K562 (cell line): Measurements from ENCODE around the gene VASH1. TPM values are rescaled to one million over a fixed set of nuclear protein-coding genes. Genes with fewer than 3 reads are reported as not detected.

Source experiments
- ATAC-seq: fragments of 200-7000 bp; cut with Tn5 transposase; 3 replicates; pipeline ENCODE4 v1.9.1; 2020; ENCODE audit warnings: moderate library complexity
- BruUV-seq: library from RNA; stranded (reverse); fragments of 400-500 nt; replicated peaks from 2 replicates; lab custom pipeline; 2021; lab: Mats Ljungman, UMichigan
- CTCF ChIA-PET: fragments of 300-600 bp; formaldehyde crosslinking; extraction: SDS; loops from one replicate; lab custom pipeline; 2021; ENCODE audit warnings: low intra/inter-chr PET ratio; lab: Yijun Ruan, JAX
- POLR2A ChIA-PET: fragments of 300-600, 350-650 bp; sonication (Branson Sonifier 250); formaldehyde crosslinking; extraction: SDS; loops from one replicate; lab custom pipeline; 2021; ENCODE audit warnings: antibody characterized with exemption, inconsistent platforms; lab: Yijun Ruan, JAX
- DNase-seq, 4 experiments: peaks; one replicate each; pipeline versions ENCODE4 v3.0.0 to v3.0.0-alpha.2; 2011 to 2018; ENCODE audit warnings: low spot score in 3 of 4, mixed read lengths in 3 of 4; ENCODE audit errors: extremely low read depth in 1 of 4
- FAIRE-seq: peaks from 2 replicates; lab custom pipeline; 2011; peaks lifted over from hg19 to GRCh38; lab: Jason Lieb, UNC
- H2AFZ ChIP-seq: 2 replicates; pipeline ENCODE4 v1.6.0; 2011; ENCODE audit warnings: low read depth, low read length, control low read depth, inconsistent platforms
- H3K27ac ChIP-seq: fragments of 200-600 bp; 3 replicates; pipeline ENCODE4 v1.8.0; 2011; ENCODE audit warnings: low read depth, mild to moderate bottlenecking, control low read depth, inconsistent platforms, low read length, moderate library complexity, mixed read lengths; ENCODE audit errors: extremely low read depth
- H3K27me3 ChIP-seq, 2 experiments: fragments of 300-600 bp in 1 of 2; 2 replicates in 1 of 2; 3 replicates in 1 of 2; pipeline versions ENCODE4 v1.6.0 to v1.8.0; 2011; ENCODE audit warnings: inconsistent platforms in 2 of 2, low read length in 2 of 2, mild to moderate bottlenecking in 1 of 2, mixed read lengths in 1 of 2, moderate library complexity in 1 of 2; ENCODE audit not compliant: control insufficient read depth in 2 of 2, insufficient read depth in 2 of 2
- H3K36me3 ChIP-seq: fragments of 300-600 bp; 3 replicates; pipeline ENCODE4 v1.8.0; 2011; ENCODE audit warnings: mild to moderate bottlenecking, low read length, inconsistent platforms; ENCODE audit not compliant: control insufficient read depth, insufficient read depth
- H3K4me1 ChIP-seq, 2 experiments: fragments of 200-600 bp in 1 of 2; replicated peaks in 1 of 2; 2 replicates in 1 of 2; 3 replicates in 1 of 2; pipeline versions ENCODE4 v1.5.1 to v1.8.0; 2011; ENCODE audit warnings: inconsistent platforms in 2 of 2, low read length in 2 of 2, mild to moderate bottlenecking in 1 of 2, mixed read lengths in 1 of 2, moderate library complexity in 1 of 2; ENCODE audit not compliant: control insufficient read depth in 2 of 2, insufficient read depth in 2 of 2
- H3K4me2 ChIP-seq: 2 replicates; pipeline ENCODE4 v1.6.1; 2011; ENCODE audit warnings: low read length, control low read depth, inconsistent platforms, mixed read lengths; ENCODE audit not compliant: insufficient read depth
- H3K4me3 ChIP-seq: fragments of 200-600 bp; sonication (generic), shearing (Covaris generic); 2 replicates; pipeline ENCODE4 v1.5.1; 2016; ENCODE audit warnings: control low read depth, inconsistent platforms
- H3K79me2 ChIP-seq: fragments of 200-600 bp; 3 replicates; pipeline ENCODE4 v1.8.0; 2011; ENCODE audit warnings: low read length, inconsistent platforms; ENCODE audit not compliant: control insufficient read depth, insufficient read depth
- H3K9ac ChIP-seq, 2 experiments: 2 replicates each; pipeline versions ENCODE4 v1.6.0 to v1.6.1; 2011; ENCODE audit warnings: low read depth in 2 of 2, low read length in 2 of 2, control low read depth in 1 of 2, inconsistent platforms in 1 of 2, mild to moderate bottlenecking in 1 of 2, mixed read lengths in 1 of 2; ENCODE audit not compliant: insufficient read depth in 1 of 2
- H3K9me1 ChIP-seq: one replicate; pipeline ENCODE4 v1.6.0; 2011; ENCODE audit warnings: inconsistent platforms, mild to moderate bottlenecking, low read length, moderate library complexity; ENCODE audit not compliant: control insufficient read depth, insufficient read depth
- H3K9me3 ChIP-seq: replicated peaks from 2 replicates; pipeline ENCODE4 v1.5.1; 2011; ENCODE audit warnings: low read depth, low read length, inconsistent platforms; ENCODE audit not compliant: control insufficient read depth, insufficient read depth
- H4K20me1 ChIP-seq: replicated peaks from 2 replicates; pipeline ENCODE4 v1.6.1; 2011; ENCODE audit warnings: low read length, inconsistent platforms, mixed read lengths; ENCODE audit not compliant: control insufficient read depth, insufficient read depth
- ARID1B ChIP-seq: fragments of 450-650 bp; IDR thresholded peaks from 2 replicates; pipeline ENCODE4 v1.6.1; 2016; ENCODE audit warnings: antibody characterized with exemption, mild to moderate bottlenecking, inconsistent platforms
- BCL6 ChIP-seq: fragments of 250-450 bp; sonication (Bioruptor Pico); IDR thresholded peaks from 2 replicates; pipeline ENCODE4 v1.4.0; 2020
- BMI1 ChIP-seq: fragments of 150-350 bp; IDR thresholded peaks from 2 replicates; pipeline ENCODE4 v1.6.1; 2014; ENCODE audit warnings: low read length
- CTBP1 ChIP-seq: fragments of 450-650 bp; IDR thresholded peaks from 2 replicates; pipeline ENCODE4 v1.6.1; 2016; ENCODE audit warnings: borderline replicate concordance
- DLX4 ChIP-seq: fragments of 250-450 bp; sonication (Bioruptor Pico); IDR thresholded peaks from 2 replicates; pipeline ENCODE4 v1.6.1; 2021; ENCODE audit warnings: mild to moderate bottlenecking
- EHMT2 ChIP-seq: fragments of 450-650 bp; IDR thresholded peaks from 2 replicates; pipeline ENCODE4 v1.6.1; 2018; ENCODE audit warnings: antibody characterized with exemption
- ELF4 ChIP-seq: fragments of 450-650 bp; formaldehyde crosslinking; IDR thresholded peaks from 2 replicates; pipeline ENCODE4 v1.4.0; 2022; ENCODE audit warnings: missing genetic modification characterization
- ETV1 ChIP-seq: fragments of 450-650 bp; conservative IDR thresholded peaks from 2 replicates; pipeline ENCODE4 v1.6.1; 2016; ENCODE audit warnings: missing genetic modification characterization, control low read depth, low read depth, missing compliant biosample characterization
- GABPB2 ChIP-seq: fragments of 250-450 bp; sonication (Bioruptor Pico); conservative IDR thresholded peaks from 2 replicates; pipeline ENCODE4 v1.5.1; 2021; ENCODE audit warnings: mild to moderate bottlenecking
- HDAC8 ChIP-seq: fragments of 450-650 bp; IDR thresholded peaks from 2 replicates; pipeline ENCODE4 v1.6.1; 2016; ENCODE audit warnings: mild to moderate bottlenecking, missing genetic modification characterization, moderate library complexity, missing compliant biosample characterization
- HMBOX1 ChIP-seq: sonication (generic); IDR thresholded peaks from 2 replicates; pipeline ENCODE4 v1.6.1; 2016
- HMG20A ChIP-seq: fragments of 450-650 bp; formaldehyde crosslinking; conservative IDR thresholded peaks from 2 replicates; pipeline ENCODE4 v1.4.0; 2020; ENCODE audit warnings: mild to moderate bottlenecking, mixed read lengths
- LARP7 ChIP-seq: fragments of 450-650 bp; IDR thresholded peaks from 2 replicates; pipeline ENCODE4 v1.6.1; 2016
- MTA1 ChIP-seq: fragments of 450-650 bp; IDR thresholded peaks from 2 replicates; pipeline ENCODE4 v1.6.1; 2017; ENCODE audit warnings: borderline replicate concordance
- POLR2AphosphoS5 ChIP-seq: IDR thresholded peaks from 2 replicates; pipeline ENCODE4 v1.6.1; 2011; ENCODE audit warnings: mild to moderate bottlenecking, low read depth, low read length, moderate library complexity; ENCODE audit not compliant: control insufficient read depth, insufficient read depth
- SNAPC5 ChIP-seq: fragments of 250-450 bp; sonication (Bioruptor Pico); IDR thresholded peaks from 2 replicates; pipeline ENCODE4 v1.8.0; 2021; ENCODE audit warnings: moderate library complexity, mild to moderate bottlenecking, inconsistent platforms
- VEZF1 ChIP-seq: fragments of 200-800 bp; sonication (Bioruptor generic); IDR thresholded peaks from 2 replicates; pipeline ENCODE4 v1.6.1; 2017; ENCODE audit warnings: missing genetic modification characterization, missing compliant biosample characterization
- ZNF121 ChIP-seq: sonication (generic); formaldehyde crosslinking; conservative IDR thresholded peaks from 2 replicates; pipeline ENCODE4 v1.8.0; 2022; ENCODE audit warnings: missing genetic modification reagents
- ZNF184 ChIP-seq: sonication (generic); formaldehyde crosslinking; IDR thresholded peaks from 2 replicates; pipeline ENCODE4 v1.5.0; 2020; ENCODE audit warnings: missing genetic modification reagents
- WGBS: fragments of 100-300 bp; shearing (Covaris generic); methylation state at CpG from one replicate; pipeline ENCODE4 v1.1.6; 2016; ENCODE audit warnings: low coverage, mixed read lengths; ENCODE audit not compliant: insufficient coverage; ENCODE audit errors: missing lambda C conversion rate; 5-methylcytosine and 5-hydroxymethylcytosine counted together
- in situ Hi-C: fragments of 300-500 bp; cut with MboI; formaldehyde crosslinking; loops from 4 replicates; pipeline ENCODE4 v1.15.0; 2018; ENCODE audit warnings: inconsistent platforms, mixed read lengths
- intact Hi-C: fragments of 100-400 bp; cut with micrococcal nuclease; formaldehyde crosslinking; loops from 2 replicates; pipeline ENCODE4 v1.14.2; 2022
- polyA plus RNA-seq, 8 experiments: library from polyadenylated mRNA; depleted of rRNA in 4 of 8; stranded (reverse) in 5 of 8; unstranded in 3 of 8; fragments of >200 nt; fragmentation: Nextera tagmentation in 2 of 8; fragmentation: Illumina TruSeq in 1 of 8; extraction: Ambion mirVana in 2 of 8; extraction: Trizol in 1 of 8; gene quantifications; 2 replicates each; pipeline versions ENCODE4 v1.2.1 to v1.2.3, GENCODE V29; 2011 to 2014; ENCODE audit warnings: inconsistent platforms in 1 of 8, missing spikeins in 1 of 8
- total RNA-seq, 7 experiments: library from RNA; depleted of rRNA in 6 of 7; stranded (reverse); fragments of >200 nt in 6 of 7; fragmentation: Illumina TruSeq in 2 of 7; extraction: Trizol in 2 of 7; gene quantifications; 2 replicates each; pipeline versions ENCODE4 v1.2.1 to v1.2.3, GENCODE V29; 2011 to 2021; ENCODE audit warnings: low replicate concordance in 1 of 7

The VASH1 gene
- total and polyA plus RNA-seq, 9 of the 15 experiments (the other 6 are each of a cell fraction or from before 2014, with no cell fraction given) = 0.01 to 0.43 (median 0.13) TPM; not detected in 1

DNA sequence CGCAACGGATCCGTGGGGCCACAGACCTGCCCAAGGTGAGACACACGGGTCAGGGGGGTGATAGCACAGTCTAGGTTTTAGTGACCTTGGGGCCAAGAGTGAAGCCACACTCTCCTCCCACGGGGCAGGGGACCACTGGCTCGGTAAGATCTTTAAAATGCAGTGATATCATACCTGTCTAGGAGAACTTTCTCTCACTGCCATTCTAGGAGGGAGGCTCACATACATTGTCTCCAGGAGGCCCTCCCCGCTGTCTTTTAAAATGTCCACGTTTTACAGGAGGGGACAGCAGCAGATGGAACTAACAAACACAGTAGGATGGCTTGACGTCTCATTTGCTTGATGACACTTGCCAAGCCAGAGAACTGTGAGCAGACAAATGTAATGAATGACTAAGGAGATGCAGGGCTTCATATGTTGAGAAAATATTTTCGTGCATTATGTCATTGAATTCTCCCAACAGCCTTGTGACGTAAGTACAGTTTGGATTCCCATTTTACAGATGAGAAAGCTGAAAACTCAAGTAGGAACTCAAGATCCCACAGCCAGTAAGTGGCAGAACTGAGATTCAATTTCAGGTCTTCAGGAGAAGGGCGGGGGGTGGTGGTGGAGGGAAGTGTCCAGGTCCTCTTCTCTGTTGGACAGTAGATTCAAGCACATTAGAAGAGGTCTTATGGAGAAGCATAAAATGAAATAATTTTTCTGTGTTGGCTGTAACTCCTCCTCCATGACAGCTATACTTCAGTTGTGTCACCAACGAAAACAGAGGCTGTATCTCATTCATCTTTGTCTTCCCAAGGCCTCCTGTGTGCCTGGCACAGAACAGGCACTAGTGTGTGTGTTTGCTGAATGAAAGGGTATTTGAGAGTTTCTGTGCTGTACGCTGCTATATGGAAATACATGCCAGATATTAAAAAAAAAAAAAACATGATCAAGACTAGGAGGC lies 2.1 kb downstream of the VASH1 start (continued):
- no peak for TF ChIP-seq VEZF1 (CRISPR knock-in tag)

- H3K4me2 ChIP-seq = no peak overlapping the region
- in situ Hi-C loops = no loop called here
- BruUV-seq = no TSS peak
- no peak for DNase-seq
- no peaks in the 10 kb centered on the region for H3K36me3 ChIP-seq
- TF ChIP-seq POLR2AphosphoS5 = no peak
- TF ChIP-seq DLX4 = no peak
- TF ChIP-seq ZNF184 = no peak
- no peak for TF ChIP-seq HDAC8 (tag)
- no peak for TF ChIP-seq BCL6 (CRISPR knock-in tag)
- TF ChIP-seq ARID1B = no peak
- TF ChIP-seq MTA1 = no peak
- TF ChIP-seq ELF4 (CRISPR knock-in tag) = no peak
- no peak for TF ChIP-seq BMI1
- no peak for TF ChIP-seq CTBP1
- TF ChIP-seq GABPB2 (CRISPR knock-in tag) = no peak
- no peak for TF ChIP-seq ETV1 (tag)
- TF ChIP-seq HMG20A = no peak
- TF ChIP-seq SNAPC5 (CRISPR knock-in tag) = no peak
- no peak for TF ChIP-seq EHMT2
- no peak for TF ChIP-seq ZNF121 (CRISPR knock-in tag)
- no peak for TF ChIP-seq LARP7
- no peak for TF ChIP-seq HMBOX1
- H3K9me1 ChIP-seq = no peaks in the 10 kb centered on the region
- H3K4me3 ChIP-seq = no peak overlapping the region
- H3K79me2 ChIP-seq = no peaks in the 10 kb centered on the region
- H3K27ac ChIP-seq = no peak overlapping the region
- H3K27me3 ChIP-seq = peaks cover 0 to 26% of the 10 kb centered on the region in 2 experiments; a peak in 2 of 5 replicates
- no peak overlapping the region for H2AFZ ChIP-seq
- H3K9me3 ChIP-seq = no peaks in the 10 kb centered on the region
- H3K9ac ChIP-seq = no peak overlapping the region
- WGBS = 16% methylated on average over 5 of the region's 6 CpGs
- ATAC-seq = no peak
- no peaks in the 10 kb centered on the region for H4K20me1 ChIP-seq
- POLR2A ChIA-PET = interaction anchor here (1.2 to 1.7 kb wide), 2 partner anchors 9 to 12 kb away, joined by 4 read pairs; no protein-coding TSS in a partner anchor
- intact Hi-C loops = no loop called here
- no peak for FAIRE-seq
- peaks cover 14 to 38% of the 10 kb centered on the region in 2 experiments for H3K4me1 ChIP-seq
- CTCF ChIA-PET = no interaction called here
Observed at GRCh38 chr14:76765461-76765931, 4.2 kb downstream of the VASH1 start.
